ENCODE measurements around the gene MCF2L2. TPM values are rescaled to one million over a fixed set of nuclear protein-coding genes. Genes with fewer than 3 reads are reported as not detected.
"Not testable (repeated sequence)": the region's sequence is repeated elsewhere in the genome, so short reads cannot be mapped to it uniquely, and the experiment has no call there.

The MCF2L2 gene
- polyA plus RNA-seq (2011; rRNA removed) (not detected in 2 replicates), polyA minus RNA-seq (2011; rRNA and poly(A)+ RNA removed) (not detected in 2 replicates)

- CTCF ChIA-PET: no interaction called here
- Histone ChIP-seq H3K4me3 (ENCODE audit: low read depth, low read length) (peak within 1 kb of the TSS; percentile 59), H3K27me3 (ENCODE audit: control insufficient read depth, insufficient read depth, low read length) (peaks cover 63% of the 10 kb centered on the region), H3K27ac (ENCODE audit: low read depth, low read length) (no peak within 1 kb of the TSS), H3K9me3 (ENCODE audit: control insufficient read depth, insufficient read depth, low read length) (no peaks in the 10 kb centered on the region; the same call in 1 of the 2 replicates)
- POLR2A ChIA-PET: interaction anchor here (0.5 kb wide), 1 partner anchor 144 kb away, joined by 3 read pairs; no protein-coding TSS in a partner anchor
- DNase-seq (ENCODE audit: low read depth, low spot score): no peak
- no peak for TF ChIP-seq CTCF (IDR thresholded peaks at IDR 0.05; ENCODE audit: low read depth, low read length)
These were observed at the start of gene MCF2L2 for GRCh38 chr3:183428447-183429211. Gene MCF2L2 (minus strand): TSS chr3:183428619. CDS start chr3:183427977, 642 bp downstream.

DNA sequence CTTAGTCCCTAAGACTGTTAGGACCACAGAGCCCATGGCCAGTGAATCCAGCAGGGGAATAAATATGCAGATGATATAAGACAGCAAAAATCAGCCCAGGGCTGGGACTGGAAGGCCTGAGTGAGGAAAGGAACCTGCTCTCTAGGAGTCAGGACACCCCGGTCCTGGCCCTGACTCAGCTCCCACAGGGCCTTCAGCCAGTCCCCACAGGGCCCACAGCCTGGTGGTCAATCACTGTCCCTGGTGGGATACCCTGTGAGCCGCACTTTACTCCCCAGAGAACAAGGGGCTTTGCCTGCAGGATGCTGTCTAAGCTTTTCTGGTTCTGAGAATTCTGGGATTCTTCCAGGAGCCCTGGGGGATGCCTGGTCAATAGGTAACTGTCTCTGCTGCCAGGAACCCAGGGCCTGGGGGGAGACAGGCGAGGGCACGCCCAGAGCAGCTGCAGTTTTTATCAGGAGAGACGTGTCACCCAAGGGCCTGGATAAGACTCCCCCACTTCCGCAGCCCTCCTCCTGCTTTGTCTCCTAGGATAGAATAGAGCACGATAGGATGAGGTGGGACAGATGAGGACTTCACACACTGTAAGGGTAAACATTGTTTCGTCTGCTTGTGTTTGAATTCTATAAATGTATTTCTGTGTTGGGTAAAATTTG, 49.5 kb upstream of the MCF2L2 start:
- H3K4me3 ChIP-seq (ENCODE audit: low read depth, low read length): no peak overlapping the region
- ChIA-PET POLR2A (no interaction called here), CTCF (interaction anchor here (0.9 to 3.3 kb wide), 3 partner anchors 288 to 407 kb away, joined by 3 to 19 read pairs (median 7); partner anchors contain the start of gene PARL)
- H3K9me3 ChIP-seq (ENCODE audit: control insufficient read depth, insufficient read depth, low read length): no peaks in the 10 kb centered on the region
- no peak for DNase-seq (ENCODE audit: low read depth, low spot score)
- no peak for TF ChIP-seq CTCF (IDR thresholded peaks at IDR 0.05; ENCODE audit: low read depth, low read length)
- H3K27me3 ChIP-seq (ENCODE audit: control insufficient read depth, insufficient read depth, low read length): peaks cover 12% of the 10 kb centered on the region
- no peak overlapping the region for H3K27ac ChIP-seq (ENCODE audit: low read depth, low read length)

DNA sequence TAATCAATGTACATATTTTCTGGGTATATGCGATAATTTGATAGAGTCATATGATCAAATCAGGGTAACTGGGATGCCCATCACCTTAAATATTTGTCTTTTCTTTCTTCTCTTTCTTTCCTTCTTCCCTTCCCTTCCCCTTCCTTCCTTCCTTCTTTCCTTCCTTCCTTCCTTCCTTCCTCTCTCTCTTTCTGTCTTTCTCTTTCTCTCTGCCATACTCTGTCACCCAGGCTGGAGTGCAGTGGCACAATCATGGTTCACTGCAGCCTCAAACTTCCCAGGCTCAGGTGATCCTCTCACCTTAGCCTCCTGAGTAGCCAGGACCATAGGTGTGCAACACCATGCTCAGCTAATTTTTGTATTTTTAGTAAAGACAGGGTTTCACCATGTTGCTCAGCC, 47.3 kb upstream of the MCF2L2 start:
- peaks cover 12% of the 10 kb centered on the region for H3K27me3 ChIP-seq (ENCODE audit: control insufficient read depth, insufficient read depth, low read length)
- H3K9me3 ChIP-seq (ENCODE audit: control insufficient read depth, insufficient read depth, low read length); POLR2A ChIA-PET; H3K4me3 ChIP-seq (ENCODE audit: low read depth, low read length); DNase-seq (ENCODE audit: low read depth, low spot score); H3K27ac ChIP-seq (ENCODE audit: low read depth, low read length): not testable (repeated sequence)
- CTCF ChIA-PET: interaction anchor here (2.2 kb wide), 1 partner anchor 291 kb away, joined by 12 read pairs; no protein-coding TSS in a partner anchor

- DNase-seq (ENCODE audit: low read depth, low spot score): no peak
- TF ChIP-seq CTCF (IDR thresholded peaks at IDR 0.05; ENCODE audit: low read depth, low read length): no peak
- no peak overlapping the region for H3K4me3 ChIP-seq (ENCODE audit: low read depth, low read length)
- peaks cover 12% of the 10 kb centered on the region for H3K27me3 ChIP-seq (ENCODE audit: control insufficient read depth, insufficient read depth, low read length)
- no peaks in the 10 kb centered on the region for H3K9me3 ChIP-seq (ENCODE audit: control insufficient read depth, insufficient read depth, low read length)
- no peak overlapping the region for H3K27ac ChIP-seq (ENCODE audit: low read depth, low read length)
- ChIA-PET CTCF (interaction anchor here (2.2 kb wide), 1 partner anchor 291 kb away, joined by 12 read pairs; no protein-coding TSS in a partner anchor), POLR2A (no interaction called here)
These were observed 46.8 kb upstream of the MCF2L2 start for GRCh38 chr3:183475016-183475763.

DNA sequence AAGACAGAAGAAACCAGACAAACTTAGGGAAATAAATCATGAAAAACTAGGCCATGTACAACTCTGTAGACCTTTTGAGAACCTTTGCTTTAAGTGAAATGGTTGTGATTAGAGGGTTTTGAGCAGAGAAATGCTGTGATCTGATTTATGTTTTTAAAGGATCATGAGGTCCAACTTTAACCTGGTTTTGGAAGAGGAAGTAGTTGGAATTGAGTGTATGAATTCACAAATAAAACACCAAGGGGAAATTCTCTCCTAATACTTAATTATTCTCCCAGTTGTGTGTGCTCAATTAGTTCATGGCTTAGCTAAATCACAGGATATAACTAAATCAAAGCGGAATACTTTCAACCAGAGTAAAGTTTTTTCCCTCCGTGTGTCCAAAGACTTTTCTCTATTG, 45.5 kb upstream of the MCF2L2 start:
- TF ChIP-seq CTCF (IDR thresholded peaks at IDR 0.05; ENCODE audit: low read depth, low read length): no peak
- Histone ChIP-seq H3K27me3 (ENCODE audit: control insufficient read depth, insufficient read depth, low read length) (peaks cover 14% of the 10 kb centered on the region), H3K9me3 (ENCODE audit: control insufficient read depth, insufficient read depth, low read length) (no peaks in the 10 kb centered on the region), H3K27ac (ENCODE audit: low read depth, low read length) (no peak overlapping the region), H3K4me3 (ENCODE audit: low read depth, low read length) (no peak overlapping the region)
- POLR2A ChIA-PET: no interaction called here
- CTCF ChIA-PET: interaction anchor here (1.0 kb wide), 1 partner anchor 422 kb away, joined by 3 read pairs; no protein-coding TSS in a partner anchor
- DNase-seq (ENCODE audit: low read depth, low spot score): no peak

Data from AG04450 (cell line).